GM12892 (cell line): Measurements from ENCODE around the gene KLHL25.

Source experiments
- POLR2A ChIP-seq: IDR thresholded peaks from 2 replicates; pipeline ENCODE4 v1.6.1; 2011; ENCODE audit warnings: low read depth, low read length, control low read depth
- POLR2AphosphoS5 ChIP-seq: IDR thresholded peaks from 2 replicates; pipeline ENCODE4 v1.6.1; 2011; ENCODE audit warnings: low read depth, low read length, control low read depth
- TAF1 ChIP-seq: IDR thresholded peaks from 2 replicates; pipeline ENCODE4 v1.6.1; 2011; ENCODE audit warnings: low read depth, mild to moderate bottlenecking, control low read depth, low read length, borderline replicate concordance

GRCh38 chr15:85760531-85761371, 34.0 kb downstream of the KLHL25 start:
- TF ChIP-seq POLR2A (no peak), POLR2AphosphoS5 (no peak), TAF1 (no peak)
